ENCODE data around the gene CFAP97D2. TPM values are rescaled to one million over a fixed set of nuclear protein-coding genes. Genes with fewer than 3 reads are reported as not detected.
"Not testable (repeated sequence)": the region's sequence is repeated elsewhere in the genome, so short reads cannot be mapped to it uniquely, and the experiment has no call there.

CFAP97D2 gene
- total and polyA plus RNA-seq, 2 of the 13 experiments (the other 11 are each of a cell fraction or from before 2014, with no cell fraction given): not detected

GRCh38 chr13:114157869-114158495 lies 21.1 kb upstream of the CFAP97D2 start:
- no peak overlapping the region for H3K4me3 ChIP-seq (replicated peaks in 1 of 3; ENCODE audit: insufficient read depth in 1 of 3, low read depth in 2 of 3, low read length in 3 of 3)
- H3K27ac ChIP-seq (ENCODE audit: extremely low read length, insufficient read depth, low read length): no peak overlapping the region
- WGBS (ENCODE audit: low lambda C conversion rate): 2% methylated on average over 10 of the region's 11 CpGs
- no peaks in the 10 kb centered on the region for H3K36me3 ChIP-seq (replicated peaks in 1 of 2; ENCODE audit: control insufficient read depth in 1 of 2, insufficient read depth in 2 of 2, low read length in 2 of 2)
- H4K20me1 ChIP-seq (ENCODE audit: insufficient read depth, low read length): no peaks in the 10 kb centered on the region
- CTCF ChIA-PET (ENCODE audit: low intra/inter-chr PET ratio, low total read pairs): no interaction called here
- intact Hi-C loops (cut with micrococcal nuclease; ENCODE audit: unreplicated experiment): no loop called here
- peaks cover 15% of the 10 kb centered on the region for H3K4me1 ChIP-seq (ENCODE audit: insufficient read depth, low read length)
- H3K9me3 ChIP-seq (ENCODE audit: low read length): no peaks in the 10 kb centered on the region
- ATAC-seq: no peak
- H3K9ac ChIP-seq (ENCODE audit: insufficient read depth, low read depth, low read length): no peak overlapping the region
- H2AFZ ChIP-seq (ENCODE audit: low read length): no peak overlapping the region
- no peaks in the 10 kb centered on the region for H3K79me2 ChIP-seq (ENCODE audit: insufficient read depth, low read length)
- in situ Hi-C loops (cut with HindIII; ENCODE audit: extremely low pct_ligation_motif_present, low pct_unique_long_range_greater_than_20kb): no loop called here
- TF ChIP-seq ZKSCAN8 (CRISPR knock-in tag; IDR thresholded peaks at IDR 0.05; ENCODE audit: borderline replicate concordance): no peak
- POLR2A ChIA-PET: no interaction called here
- no peak for DNase-seq (ENCODE audit: low spot score)
- BruUV-seq (replicated peaks): no TSS peak
- H3K4me2 ChIP-seq (ENCODE audit: low read depth, low read length): no peak overlapping the region
- FAIRE-seq: no peak
- peaks cover 0 to 6% of the 10 kb centered on the region in 2 experiments; a peak in 1 of 5 replicates for H3K27me3 ChIP-seq (ENCODE audit: control insufficient read depth in 1 of 2, insufficient read depth in 2 of 2, low read length in 2 of 2)

GRCh38 chr13:114158869-114159666 lies 20.0 kb upstream of the CFAP97D2 start:
- BruUV-seq (replicated peaks); CTCF ChIA-PET (ENCODE audit: low intra/inter-chr PET ratio, low total read pairs): not testable (repeated sequence)

More at GRCh38 chr13:114158869-114159666, 20.0 kb upstream of the CFAP97D2 start:
- H3K9me3 ChIP-seq (ENCODE audit: low read length); DNase-seq (ENCODE audit: low spot score); H4K20me1 ChIP-seq (ENCODE audit: insufficient read depth, low read length); ATAC-seq; FAIRE-seq; H3K79me2 ChIP-seq (ENCODE audit: insufficient read depth, low read length); H3K4me2 ChIP-seq (ENCODE audit: low read depth, low read length); intact Hi-C loops (cut with micrococcal nuclease; ENCODE audit: unreplicated experiment); H3K4me3 ChIP-seq (replicated peaks in 1 of 3; ENCODE audit: insufficient read depth in 1 of 3, low read depth in 2 of 3, low read length in 3 of 3); in situ Hi-C loops (cut with HindIII; ENCODE audit: extremely low pct_ligation_motif_present, low pct_unique_long_range_greater_than_20kb); H2AFZ ChIP-seq (ENCODE audit: low read length); H3K36me3 ChIP-seq (replicated peaks in 1 of 2; ENCODE audit: control insufficient read depth in 1 of 2, insufficient read depth in 2 of 2, low read length in 2 of 2); H3K27ac ChIP-seq (ENCODE audit: extremely low read length, insufficient read depth, low read length); H3K9ac ChIP-seq (ENCODE audit: insufficient read depth, low read depth, low read length); POLR2A ChIA-PET: not testable (repeated sequence)
- 36% methylated on average over 13 of the region's 13 CpGs for WGBS (ENCODE audit: low lambda C conversion rate)
- Histone ChIP-seq H3K27me3 (ENCODE audit: control insufficient read depth in 1 of 2, insufficient read depth in 2 of 2, low read length in 2 of 2) (peaks cover 1 to 13% of the 10 kb centered on the region in 2 experiments; a peak in 3 of 5 replicates), H3K4me1 (ENCODE audit: insufficient read depth, low read length) (peaks cover 15% of the 10 kb centered on the region)

All from HepG2 (cell line).